HG03108 (cell line): ENCODE data around the gene ZNF561.
"Not testable (repeated sequence)": the region's sequence is repeated elsewhere in the genome, so short reads cannot be mapped to it uniquely, and the experiment has no call there.

Experiments used
- ATAC-seq: cut with Tn5 transposase; IDR thresholded peaks from one replicate; pipeline ENCODE4 v1.9.1; 2021; ENCODE audit warnings: moderate library complexity; ENCODE audit not compliant: unreplicated experiment

ZNF561 gene

GRCh38 chr19:9582081-9582725, 38.8 kb downstream of the ZNF561 start:
- not testable (repeated sequence) for ATAC-seq

DNA sequence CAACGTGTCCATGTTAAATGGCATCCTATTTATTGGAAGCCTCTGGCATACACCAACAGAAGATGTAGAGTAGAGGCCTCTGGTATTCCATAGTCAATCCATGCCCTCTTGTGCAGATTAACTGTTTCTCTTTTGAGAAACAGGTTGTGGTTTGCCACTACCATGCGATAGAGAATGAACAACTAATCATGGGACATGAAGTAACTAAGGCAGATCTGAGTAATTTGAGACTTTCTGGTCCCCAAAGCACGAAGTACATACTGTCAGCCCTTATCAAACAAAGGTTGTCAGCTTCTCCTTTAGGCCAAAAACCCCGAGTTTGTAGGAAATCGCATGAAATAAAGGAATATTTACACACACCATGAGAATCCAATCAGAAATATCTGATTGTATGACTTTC, 40.3 kb downstream of the ZNF561 start:
- no peak for ATAC-seq

DNA sequence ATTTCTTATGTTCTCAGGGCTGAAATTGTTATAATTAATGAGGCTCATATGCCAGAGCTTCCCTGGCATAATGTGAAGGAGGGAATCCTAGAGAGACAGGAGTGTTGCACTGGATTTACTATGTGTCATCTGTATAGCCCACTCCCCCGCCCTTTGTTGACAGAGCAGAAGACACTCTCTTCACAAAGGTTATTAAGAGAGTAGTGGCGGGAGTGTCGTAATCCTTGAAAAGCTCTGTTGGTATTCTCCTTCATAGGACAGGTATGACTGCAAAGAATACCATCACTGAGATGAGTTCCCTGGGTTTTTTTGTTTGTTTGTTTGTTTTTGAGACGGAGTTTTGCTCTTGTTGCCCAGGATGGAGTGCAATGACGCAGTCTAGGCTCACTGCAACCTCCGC, 50.8 kb downstream of the ZNF561 start:
- no peak for ATAC-seq

DNA sequence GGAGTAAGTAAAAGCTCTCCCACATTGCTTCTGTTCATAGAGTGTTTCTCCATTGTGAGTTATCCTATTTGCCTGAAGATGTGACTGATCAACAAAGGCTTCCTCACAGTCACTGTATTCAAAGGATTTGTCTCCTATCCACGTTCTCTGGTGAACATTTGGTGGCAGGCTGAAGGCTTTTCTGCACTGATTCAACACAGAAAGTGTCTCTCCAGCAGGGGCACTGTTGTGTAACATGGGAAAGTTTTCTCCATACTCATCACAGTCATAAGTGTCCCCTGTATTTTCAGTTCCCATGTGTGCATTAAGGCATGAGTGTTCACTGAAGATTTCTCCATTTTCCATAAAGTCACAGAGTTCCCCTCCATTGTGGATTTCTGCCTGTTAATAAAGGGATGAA, 54.3 kb downstream of the ZNF561 start:
- ATAC-seq, result no peak

DNA sequence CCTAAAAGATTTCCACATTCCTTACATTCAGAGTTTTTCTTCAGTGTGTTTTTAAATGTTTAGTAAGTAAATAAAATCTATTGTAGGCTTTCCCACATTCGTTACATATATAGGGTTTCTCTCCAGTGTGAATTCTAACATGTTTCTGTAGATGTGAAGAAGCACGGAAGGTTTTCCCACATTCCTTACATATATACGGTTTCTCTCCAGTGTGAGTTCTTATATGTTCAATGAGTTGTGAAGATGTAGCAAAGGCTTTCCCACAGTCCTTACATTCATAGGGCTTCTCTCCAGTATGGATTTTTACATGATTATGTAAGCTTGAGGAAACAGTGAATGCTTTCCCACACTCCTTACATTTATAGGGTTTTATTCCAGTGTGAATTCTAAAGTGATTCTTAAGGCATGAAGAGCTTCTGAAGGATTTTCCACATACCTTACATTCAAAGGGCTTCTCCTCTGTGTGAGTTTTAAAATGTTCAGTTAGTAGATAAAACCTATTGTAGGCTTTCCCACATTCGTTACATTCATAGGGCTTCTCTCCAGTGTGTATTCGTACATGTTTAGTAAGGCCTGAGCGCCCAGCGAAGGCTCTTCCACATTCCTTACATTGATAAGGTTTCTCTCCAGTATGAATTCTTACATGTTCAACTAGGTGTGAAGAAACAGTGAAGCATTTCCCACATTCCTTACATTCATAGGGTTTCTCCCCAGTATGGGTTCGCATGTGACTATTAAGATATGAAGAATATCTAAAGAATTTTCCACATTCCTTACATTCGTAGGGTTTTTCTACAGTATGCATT, 54.9 kb downstream of the ZNF561 start:
- no peak for ATAC-seq
